CD4-positive, alpha-beta T cell (primary cell): ENCODE results near the gene ICAM3. TPM values are rescaled to one million over a fixed set of nuclear protein-coding genes. Genes with fewer than 3 reads are reported as not detected.
A peak's percentile ranks its signal among the peaks of the same experiment; 100 is the strongest.

Source experiments
- ATAC-seq: fragments of 200-7000 bp; cut with Tn5 transposase; one replicate; pipeline ENCODE4 v1.10.0; 2022; ENCODE audit warnings: mild to moderate bottlenecking; ENCODE audit not compliant: poor library complexity
- CTCF ChIA-PET: fragments of 350-600 bp; sonication (Branson Sonifier 250); formaldehyde crosslinking; loops from one replicate; lab custom pipeline; 2021; ENCODE audit warnings: antibody characterized with exemption, inconsistent platforms; lab: Charles Lee
- POLR2A ChIA-PET: fragments of 350-600 bp; sonication (Branson Sonifier 250); formaldehyde crosslinking; loops from one replicate; lab custom pipeline; 2021; ENCODE audit warnings: antibody characterized with exemption, inconsistent platforms; lab: Charles Lee
- DNase-seq, 14 experiments: peaks; one replicate each; pipeline ENCODE4 v3.0.0-alpha.2; 2013 to 2020; ENCODE audit warnings: mixed read lengths in 2 of 14
- H3K27ac ChIP-seq, 2 donors: one replicate each; pipeline versions ENCODE4 v1.5.1 to v1.7.0; 2013; ENCODE audit warnings: low read length in 2 of 2, low read depth in 1 of 2, mild to moderate bottlenecking in 1 of 2
- H3K27me3 ChIP-seq, 2 experiments: 1 replicate in 1 of 2; 2 replicates in 1 of 2; pipeline versions ENCODE4 v1.6.1 to v1.7.0; 2013; ENCODE audit warnings: low read length in 2 of 2, control low read depth in 1 of 2, mild to moderate bottlenecking in 1 of 2, moderate library complexity in 1 of 2; ENCODE audit not compliant: insufficient read depth in 2 of 2, control insufficient read depth in 1 of 2
- H3K36me3 ChIP-seq: one replicate; pipeline ENCODE4 v1.6.1; 2013; ENCODE audit warnings: low read length, control low read depth; ENCODE audit not compliant: insufficient read depth
- H3K4me1 ChIP-seq: one replicate; pipeline ENCODE4 v1.6.1; 2013; ENCODE audit warnings: low read length, control low read depth; ENCODE audit not compliant: insufficient read depth
- H3K4me3 ChIP-seq: one replicate; pipeline ENCODE4 v1.5.1; 2013; ENCODE audit warnings: mild to moderate bottlenecking, low read length, moderate library complexity
- H3K9me3 ChIP-seq, 2 experiments: 1 replicate in 1 of 2; 2 replicates in 1 of 2; pipeline versions ENCODE4 v1.6.1 to v1.7.0; 2013; ENCODE audit warnings: low read length in 2 of 2, mild to moderate bottlenecking in 2 of 2, control low read depth in 1 of 2, moderate library complexity in 1 of 2; ENCODE audit not compliant: control insufficient read depth in 1 of 2, insufficient read depth in 1 of 2
- H3K27ac Mint-ChIP-seq: one replicate; pipeline ENCODE4 v1.8.0; 2020; ENCODE audit warnings: mixed read lengths
- H3K27me3 Mint-ChIP-seq: one replicate; pipeline ENCODE4 v1.8.0; 2021; ENCODE audit warnings: mixed read lengths
- H3K36me3 Mint-ChIP-seq: one replicate; pipeline ENCODE4 v1.8.0; 2021; ENCODE audit warnings: low read depth, mixed read lengths
- H3K4me1 Mint-ChIP-seq: one replicate; pipeline ENCODE4 v1.8.0; 2021; ENCODE audit warnings: low read depth, mixed read lengths
- H3K4me3 Mint-ChIP-seq: one replicate; pipeline ENCODE4 v1.8.0; 2020; ENCODE audit warnings: mild to moderate bottlenecking, mixed read lengths
- H3K9me3 Mint-ChIP-seq: one replicate; pipeline ENCODE4 v1.8.0; 2020; ENCODE audit warnings: mixed read lengths
- intact Hi-C, 2 experiments: fragments of 100-400 bp; cut with DNase I in 1 of 2; cut with micrococcal nuclease in 1 of 2; formaldehyde crosslinking; loops; one replicate each; pipeline versions ENCODE4 v1.15.1 to v1.9.0; 2023 to 2025; cut with DNase I, micrococcal nuclease
- total RNA-seq, 174 experiments: library from RNA in 2 of 174; stranded (reverse) in 2 of 174; gene quantifications; one replicate each; pipeline ENCODE4 v1.2.3 and lab custom pipeline; 2021 to 2026
- TF ChIP-seq, protein P1 (sequence below): fragments of 200-600 bp; IDR thresholded peaks from one replicate; pipeline ENCODE4 v1.8.0; 2022; ENCODE audit warnings: antibody characterized with exemption, mild to moderate bottlenecking

ICAM3 gene
- total RNA-seq, 2 experiments from 2014 or later: 164 to 173 TPM

DNA sequence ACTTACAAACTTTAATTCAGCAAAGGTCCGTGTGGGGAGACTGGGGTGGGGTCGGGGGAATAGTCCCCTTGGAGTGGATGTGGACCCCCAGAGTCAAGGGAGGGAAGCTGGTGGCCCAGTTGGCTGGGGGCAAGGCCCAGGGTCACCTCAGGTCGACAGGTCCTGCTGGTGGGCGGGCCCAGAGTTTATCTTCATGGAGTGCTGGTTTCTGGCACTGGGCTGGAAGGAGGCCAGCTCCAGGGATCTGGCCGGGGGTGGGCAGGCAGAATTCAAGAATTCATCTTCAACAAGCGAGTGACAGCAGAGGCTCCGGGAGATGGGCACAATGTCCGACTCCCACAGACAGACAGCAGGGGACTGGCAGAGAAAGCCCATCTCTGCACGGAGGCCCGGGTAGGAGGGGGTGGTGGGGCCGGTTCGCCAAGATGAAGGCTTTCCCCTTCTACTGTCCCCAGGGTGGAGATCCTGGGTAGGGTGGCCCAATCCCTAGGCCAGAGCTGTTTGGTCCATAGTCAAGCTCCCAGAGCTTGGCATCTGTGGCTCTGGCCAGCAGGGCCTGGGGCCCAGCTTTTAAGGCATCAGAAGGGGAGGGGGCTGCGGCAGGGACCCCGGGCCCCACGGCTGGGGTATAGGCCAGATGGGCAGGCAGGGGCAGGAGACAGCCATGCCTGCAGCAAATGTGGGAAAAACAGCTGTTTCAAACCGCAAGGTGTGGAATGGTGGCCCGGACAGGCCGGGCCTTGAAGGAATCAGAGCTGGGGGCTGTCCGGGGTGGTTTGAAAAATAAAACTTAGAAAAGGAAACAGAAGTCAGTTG is 23.0 kb downstream of the ICAM3 start:
- H3K27ac ChIP-seq: peak overlapping the region in 1 of 2 donors; percentile 35
- DNase-seq (no peak), ATAC-seq (no peak)
- no peaks in the 10 kb centered on the region for H3K27me3 ChIP-seq
- no peaks in the 10 kb centered on the region for H3K27me3 Mint-ChIP-seq
- H3K27ac Mint-ChIP-seq: peak overlapping the region; percentile 70
- POLR2A ChIA-PET: interaction anchor here (0.7 to 2.3 kb wide), 3 partner anchors 17 to 47 kb away, joined by 3 to 8 read pairs (median 4); partner anchors contain the start of gene RAVER1
- peak overlapping the region; percentile 72 for H3K4me3 Mint-ChIP-seq
- no peaks in the 10 kb centered on the region for H3K9me3 ChIP-seq
- peak overlapping the region; percentile 79 for H3K4me3 ChIP-seq
- peaks cover 42% of the 10 kb centered on the region for H3K36me3 ChIP-seq
- H3K9me3 Mint-ChIP-seq: no peaks in the 10 kb centered on the region
- peaks cover 47% of the 10 kb centered on the region for H3K36me3 Mint-ChIP-seq
- peaks cover 17% of the 10 kb centered on the region for H3K4me1 Mint-ChIP-seq
- peaks cover 19% of the 10 kb centered on the region for H3K4me1 ChIP-seq
- CTCF ChIA-PET: no interaction called here
- intact Hi-C loops: loop anchor here in 1 of 2 experiments (5.0 kb wide), 2 partner anchors 44 to 66 kb away; partner anchors contain the start of genes ICAM1 and TYK2
- TF ChIP-seq, protein P1, sequence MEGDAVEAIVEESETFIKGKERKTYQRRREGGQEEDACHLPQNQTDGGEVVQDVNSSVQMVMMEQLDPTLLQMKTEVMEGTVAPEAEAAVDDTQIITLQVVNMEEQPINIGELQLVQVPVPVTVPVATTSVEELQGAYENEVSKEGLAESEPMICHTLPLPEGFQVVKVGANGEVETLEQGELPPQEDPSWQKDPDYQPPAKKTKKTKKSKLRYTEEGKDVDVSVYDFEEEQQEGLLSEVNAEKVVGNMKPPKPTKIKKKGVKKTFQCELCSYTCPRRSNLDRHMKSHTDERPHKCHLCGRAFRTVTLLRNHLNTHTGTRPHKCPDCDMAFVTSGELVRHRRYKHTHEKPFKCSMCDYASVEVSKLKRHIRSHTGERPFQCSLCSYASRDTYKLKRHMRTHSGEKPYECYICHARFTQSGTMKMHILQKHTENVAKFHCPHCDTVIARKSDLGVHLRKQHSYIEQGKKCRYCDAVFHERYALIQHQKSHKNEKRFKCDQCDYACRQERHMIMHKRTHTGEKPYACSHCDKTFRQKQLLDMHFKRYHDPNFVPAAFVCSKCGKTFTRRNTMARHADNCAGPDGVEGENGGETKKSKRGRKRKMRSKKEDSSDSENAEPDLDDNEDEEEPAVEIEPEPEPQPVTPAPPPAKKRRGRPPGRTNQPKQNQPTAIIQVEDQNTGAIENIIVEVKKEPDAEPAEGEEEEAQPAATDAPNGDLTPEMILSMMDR: no peak

DNA sequence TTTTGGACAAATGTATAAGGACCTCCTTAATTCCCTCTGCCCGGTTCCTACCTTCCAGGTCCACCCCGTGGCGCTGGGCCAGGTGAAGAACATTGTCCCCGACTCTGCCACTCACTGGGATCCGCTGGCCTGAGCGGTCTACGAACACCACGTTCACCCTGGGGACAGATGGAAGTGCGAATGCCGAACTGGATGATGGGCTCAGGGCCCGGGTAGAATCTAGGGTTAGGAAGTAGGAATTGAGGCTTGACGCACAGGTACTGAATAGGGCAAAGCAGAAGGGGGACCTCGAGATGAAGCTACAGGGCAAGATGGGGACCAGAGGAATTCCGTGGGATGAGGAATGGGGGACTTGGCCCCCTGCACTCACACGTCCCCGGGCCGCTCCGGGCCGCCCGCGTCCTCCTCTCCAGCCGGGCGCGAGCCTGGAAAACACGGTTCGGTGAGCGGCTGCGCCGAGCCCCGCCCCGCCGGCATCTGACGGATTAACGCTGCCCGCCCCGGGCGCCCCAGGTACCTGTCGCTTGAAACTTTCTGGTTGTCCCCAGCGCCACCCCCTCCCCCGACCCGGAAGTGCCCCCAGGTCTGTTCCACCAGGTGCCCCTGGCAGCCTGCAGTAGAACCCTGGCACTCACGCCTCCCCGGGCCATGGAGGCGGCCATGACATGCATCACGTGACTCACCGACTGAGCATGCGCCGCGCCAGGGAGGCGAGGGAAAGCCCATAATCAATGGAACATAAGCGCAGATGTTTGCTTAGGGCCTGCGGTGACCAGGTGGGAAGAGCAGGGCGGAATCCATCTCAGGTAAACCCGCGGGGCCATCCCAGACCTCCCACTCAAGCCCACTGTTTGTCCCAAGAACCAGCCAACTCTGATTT is 23.8 kb downstream of the ICAM3 start, which contains the start of gene FDX2:
TSS of gene FDX2 (minus strand) at position 681 of the 880 bp plus-strand sequence. CDS start at position 662, 19 bp downstream.
- DNase-seq: peak; percentile 84 to 95 (median 88)
- TF ChIP-seq, protein P1: no peak
- intact Hi-C loops: loop anchor here in 1 of 2 experiments (1.0 to 5.0 kb wide), 3 partner anchors 18 to 67 kb away; partner anchors contain the start of genes ICAM1, RAVER1 and TYK2
- Histone ChIP-seq H3K4me1 (peaks cover 19% of the 10 kb centered on the region), H3K27ac (peak within 1 kb of the TSS in 1 of 2 donors; percentile 35), H3K9me3 (no peaks in the 10 kb centered on the region), H3K4me3 (peak within 1 kb of the TSS; percentile 79), H3K27me3 (no peaks in the 10 kb centered on the region), H3K36me3 (peaks cover 34% of the 10 kb centered on the region)
- ChIA-PET POLR2A (interaction anchor here (0.6 to 2.3 kb wide), 4 partner anchors 18 to 89 kb away, joined by 4 to 8 read pairs (median 5); partner anchors contain the start of genes ICAM1 and RAVER1), CTCF (interaction anchor here (0.6 to 1.0 kb wide), 3 partner anchors 46 to 101 kb away, joined by 3 to 5 read pairs (median 4); no protein-coding TSS in a partner anchor)
- Mint-ChIP-seq H3K36me3 (peaks cover 47% of the 10 kb centered on the region), H3K4me1 (peaks cover 17% of the 10 kb centered on the region), H3K9me3 (no peaks in the 10 kb centered on the region), H3K27ac (peak within 1 kb of the TSS; percentile 70), H3K27me3 (no peaks in the 10 kb centered on the region), H3K4me3 (peak within 1 kb of the TSS; percentile 72)
- peak; percentile 93 for ATAC-seq

DNA sequence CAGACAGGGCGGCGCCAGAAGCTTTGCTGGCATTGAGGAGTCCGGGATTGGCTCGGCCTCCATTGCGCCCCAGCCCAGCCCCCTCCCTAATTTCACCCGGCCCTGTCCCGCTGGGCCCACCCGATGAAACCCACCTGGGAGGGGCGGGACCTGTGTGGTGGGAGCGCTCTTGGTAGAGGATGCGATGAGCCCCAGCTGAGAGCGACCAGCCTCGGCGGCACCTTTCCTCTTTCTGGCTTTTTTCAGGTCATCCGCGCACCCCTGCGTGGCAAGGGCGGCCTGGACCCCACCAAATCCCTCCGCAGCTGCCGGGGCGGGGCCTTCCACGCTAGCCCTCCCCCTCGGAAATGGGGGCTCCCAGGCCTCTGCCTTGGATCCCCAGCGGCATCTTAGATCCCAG is 30.0 kb downstream of the ICAM3 start, which contains the start of gene ZGLP1:
TSS of gene ZGLP1 (minus strand) at position 393 of the 400 bp plus-strand sequence.
- ATAC-seq: no peak
- H3K36me3 ChIP-seq: peaks cover 10% of the 10 kb centered on the region
- H3K27me3 ChIP-seq: no peaks in the 10 kb centered on the region
- no peaks in the 10 kb centered on the region for H3K9me3 ChIP-seq
- peak in 1 of 14 experiments; percentile 6 for DNase-seq
- POLR2A ChIA-PET: no interaction called here
- peaks cover 5% of the 10 kb centered on the region for H3K36me3 Mint-ChIP-seq
- no peaks in the 10 kb centered on the region for H3K4me1 Mint-ChIP-seq
- CTCF ChIA-PET: no interaction called here
- intact Hi-C loops: no loop called here
- no peak within 1 kb of the TSS for H3K4me3 Mint-ChIP-seq
- no peaks in the 10 kb centered on the region for H3K4me1 ChIP-seq
- no peak within 1 kb of the TSS for H3K27ac Mint-ChIP-seq
- no peaks in the 10 kb centered on the region for H3K9me3 Mint-ChIP-seq
- no peak within 1 kb of the TSS for H3K4me3 ChIP-seq
- H3K27ac ChIP-seq: no peak within 1 kb of the TSS
- H3K27me3 Mint-ChIP-seq: no peaks in the 10 kb centered on the region
- TF ChIP-seq, protein P1: no peak
